IMR-90 (cell line): ENCODE measurements around the gene TPT1. TPM values are rescaled to one million over a fixed set of nuclear protein-coding genes. Genes with fewer than 3 reads are reported as not detected.

ENCODE experiments used
- ATAC-seq: fragments of 200-7000 bp; cut with Tn5 transposase; 2 replicates; pipeline ENCODE4 v1.9.1; 2020; ENCODE audit warnings: low read depth, mild to moderate bottlenecking, moderate library complexity
- BruUV-seq: library from RNA; stranded (reverse); fragments of 400-500 nt; replicated peaks from 2 replicates; lab custom pipeline; 2021; lab: Mats Ljungman, UMichigan
- CTCF ChIA-PET: fragments of 300-600 bp; formaldehyde crosslinking; extraction: SDS; loops from one replicate; lab custom pipeline; 2021; ENCODE audit warnings: antibody characterized with exemption; lab: Yijun Ruan, JAX
- POLR2A ChIA-PET: fragments of 300-600 bp; sonication (Branson Sonifier 250); formaldehyde crosslinking; loops from one replicate; lab custom pipeline; 2022; ENCODE audit warnings: antibody characterized with exemption; ENCODE audit not compliant: unreplicated experiment; lab: Charles Lee
- DNase-seq: peaks from one replicate; pipeline ENCODE4 v3.0.0; 2013
- H2AFZ ChIP-seq: replicated peaks from 2 replicates; pipeline ENCODE3; 2013; ENCODE audit warnings: low read length, mild to moderate bottlenecking; ENCODE audit not compliant: poor library complexity
- H2AK5ac ChIP-seq: 2 replicates; pipeline ENCODE4 v1.6.1; 2013; ENCODE audit warnings: low read depth, low read length, inconsistent platforms
- H2AK9ac ChIP-seq: replicated peaks from 2 replicates; pipeline ENCODE3; 2013; ENCODE audit warnings: mild to moderate bottlenecking, low read depth, low read length, moderate library complexity; ENCODE audit not compliant: poor library complexity
- H2BK120ac ChIP-seq: 2 replicates; pipeline ENCODE4 v1.6.1; 2013; ENCODE audit warnings: low read depth, low read length, inconsistent platforms
- H2BK15ac ChIP-seq: 3 replicates; pipeline ENCODE4 v1.6.1; 2013; ENCODE audit warnings: low read depth, low read length, inconsistent platforms
- H2BK20ac ChIP-seq: 2 replicates; pipeline ENCODE4 v1.6.1; 2013; ENCODE audit warnings: low read depth, mild to moderate bottlenecking, inconsistent platforms, low read length, moderate library complexity
- H2BK5ac ChIP-seq: 2 replicates; pipeline ENCODE4 v1.6.1; 2013; ENCODE audit warnings: mild to moderate bottlenecking, low read depth, low read length, inconsistent platforms; ENCODE audit not compliant: poor library complexity, severe bottlenecking
- H3K14ac ChIP-seq: replicated peaks from 2 replicates; pipeline ENCODE4 v1.6.1; 2013; ENCODE audit warnings: low read depth, low read length, inconsistent platforms
- H3K18ac ChIP-seq: 2 replicates; pipeline ENCODE4 v1.6.1; 2013; ENCODE audit warnings: low read depth, low read length, control low read depth
- H3K23ac ChIP-seq: 2 replicates; pipeline ENCODE4 v1.6.1; 2013; ENCODE audit warnings: low read depth, low read length, inconsistent platforms
- H3K27ac ChIP-seq: 2 replicates; pipeline ENCODE4 v1.5.1; 2013; ENCODE audit warnings: mild to moderate bottlenecking, control low read depth, low read length; ENCODE audit not compliant: insufficient read depth
- H3K27me3 ChIP-seq: 2 replicates; pipeline ENCODE4 v1.6.1; 2013; ENCODE audit warnings: low read length; ENCODE audit not compliant: control insufficient read depth, insufficient read depth
- H3K36me3 ChIP-seq: 2 replicates; pipeline ENCODE4 v1.6.1; 2013; ENCODE audit warnings: low read length, mixed read lengths; ENCODE audit not compliant: control insufficient read depth, insufficient read depth
- H3K4ac ChIP-seq: 2 replicates; pipeline ENCODE4 v1.6.1; 2013; ENCODE audit warnings: low read depth, low read length, inconsistent platforms
- H3K4me1 ChIP-seq: 2 replicates; pipeline ENCODE4 v1.6.1; 2013; ENCODE audit warnings: low read length, mixed read lengths; ENCODE audit not compliant: control insufficient read depth, insufficient read depth
- H3K4me2 ChIP-seq: 2 replicates; pipeline ENCODE4 v1.6.1; 2013; ENCODE audit warnings: low read depth, mild to moderate bottlenecking, control low read depth, low read length, moderate library complexity
- H3K4me3 ChIP-seq: 2 replicates; pipeline ENCODE4 v1.5.1; 2013; ENCODE audit warnings: low read depth, mild to moderate bottlenecking, control low read depth, low read length, moderate library complexity; ENCODE audit not compliant: insufficient read depth
- H3K56ac ChIP-seq: 2 replicates; pipeline ENCODE4 v1.6.1; 2013; ENCODE audit warnings: low read length, inconsistent platforms; ENCODE audit not compliant: insufficient read depth; ENCODE audit errors: extremely low read depth
- H3K79me1 ChIP-seq, 2 experiments: 2 replicates each; pipeline ENCODE4 v1.6.1; 2013; ENCODE audit warnings: low read length in 2 of 2, inconsistent platforms in 1 of 2, low read depth in 1 of 2
- H3K9ac ChIP-seq: 2 replicates; pipeline ENCODE4 v1.6.1; 2013; ENCODE audit warnings: low read depth, low read length, control low read depth
- H3K9me1 ChIP-seq: 2 replicates; pipeline ENCODE4 v1.6.1; 2013; ENCODE audit warnings: low read length, inconsistent platforms; ENCODE audit not compliant: insufficient read depth
- H3K9me3 ChIP-seq: 2 replicates; pipeline ENCODE4 v1.6.1; 2013; ENCODE audit warnings: low read length; ENCODE audit not compliant: control insufficient read depth, insufficient read depth
- H4K20me1 ChIP-seq: 2 replicates; pipeline ENCODE4 v1.6.1; 2013; ENCODE audit warnings: low read length, inconsistent platforms; ENCODE audit not compliant: insufficient read depth
- H4K5ac ChIP-seq: 2 replicates; pipeline ENCODE4 v1.6.1; 2013; ENCODE audit warnings: mild to moderate bottlenecking, low read depth, low read length, control low read depth
- H4K8ac ChIP-seq, 2 experiments: 2 replicates each; pipeline ENCODE4 v1.6.1; 2013; ENCODE audit warnings: low read depth in 2 of 2, low read length in 2 of 2, control low read depth in 1 of 2, inconsistent platforms in 1 of 2
- H4K91ac ChIP-seq: 2 replicates; pipeline ENCODE4 v1.6.1; 2013; ENCODE audit warnings: low read depth, low read length, inconsistent platforms; ENCODE audit not compliant: insufficient read depth
- CHD1 ChIP-seq: IDR thresholded peaks from 2 replicates; pipeline ENCODE4 v1.6.1; 2012; ENCODE audit warnings: low read depth, low read length, improper control_type of control experiment
- MAZ ChIP-seq: IDR thresholded peaks from 2 replicates; pipeline ENCODE4 v1.6.1; 2012; ENCODE audit warnings: low read depth, mild to moderate bottlenecking, low read length, improper control_type of control experiment, moderate library complexity, borderline replicate concordance
- POLR2A ChIP-seq: IDR thresholded peaks from 2 replicates; pipeline ENCODE4 v1.6.1; 2012; ENCODE audit warnings: mild to moderate bottlenecking, low read depth, low read length
- RFX5 ChIP-seq: IDR thresholded peaks from 2 replicates; pipeline ENCODE4 v1.8.0; 2012; ENCODE audit warnings: low read depth, mild to moderate bottlenecking, low read length, moderate library complexity
- USF2 ChIP-seq: fragments of 150-350 bp; IDR thresholded peaks from 2 replicates; pipeline ENCODE4 v1.6.1; 2017; ENCODE audit warnings: mild to moderate bottlenecking, antibody characterized with exemption, low read length, low read depth
- WGBS, 2 experiments: methylation state at CpG; one replicate each; pipeline versions ENCODE4 v1.1.5 to v1.1.7; 2013; ENCODE audit warnings: missing lambda C conversion rate in 2 of 2; ENCODE audit not compliant: insufficient read length in 1 of 2; ENCODE audit errors: extremely low coverage in 2 of 2; 5-methylcytosine and 5-hydroxymethylcytosine counted together
- dilution Hi-C: fragments of 300-500 bp; cut with HindIII; formaldehyde crosslinking; loops from one replicate; pipeline ENCODE4 v1.14.3; 2018; ENCODE audit warnings: low sequenced_read_pairs; ENCODE audit not compliant: unreplicated experiment
- in situ Hi-C: fragments of 300-500 bp; cut with MboI; formaldehyde crosslinking; loops from 3 replicates; pipeline ENCODE4 v1.14.3; 2019; ENCODE audit warnings: low sequenced_read_pairs, inconsistent platforms, mixed read lengths
- intact Hi-C: fragments of 100-400 bp; cut with micrococcal nuclease; formaldehyde crosslinking; loops from 2 replicates; pipeline ENCODE4 v1.10.0; 2022
- polyA plus RNA-seq, 3 experiments: library from polyadenylated mRNA; depleted of rRNA; stranded (reverse); fragments of >200 nt; gene quantifications; 2 replicates each; pipeline ENCODE4 v1.2.3, GENCODE V29; 2012; ENCODE audit warnings: low replicate concordance in 1 of 3
- total RNA-seq: library from RNA; depleted of rRNA; stranded (reverse); fragments of >200 nt; gene quantifications from 2 replicates; pipeline ENCODE4 v1.2.3, GENCODE V29; 2012
- TF ChIP-seq, protein P1 (sequence below): fragments of 150-350 bp; IDR thresholded peaks from 2 replicates; pipeline ENCODE4 v1.6.1; 2016; ENCODE audit warnings: low read depth, mild to moderate bottlenecking, low read length, moderate library complexity, borderline replicate concordance

TPT1 gene
- total and polyA plus RNA-seq, 2 of the 4 experiments (the other 2 are of a cell fraction) = 1,663 to 2,665 TPM

DNA sequence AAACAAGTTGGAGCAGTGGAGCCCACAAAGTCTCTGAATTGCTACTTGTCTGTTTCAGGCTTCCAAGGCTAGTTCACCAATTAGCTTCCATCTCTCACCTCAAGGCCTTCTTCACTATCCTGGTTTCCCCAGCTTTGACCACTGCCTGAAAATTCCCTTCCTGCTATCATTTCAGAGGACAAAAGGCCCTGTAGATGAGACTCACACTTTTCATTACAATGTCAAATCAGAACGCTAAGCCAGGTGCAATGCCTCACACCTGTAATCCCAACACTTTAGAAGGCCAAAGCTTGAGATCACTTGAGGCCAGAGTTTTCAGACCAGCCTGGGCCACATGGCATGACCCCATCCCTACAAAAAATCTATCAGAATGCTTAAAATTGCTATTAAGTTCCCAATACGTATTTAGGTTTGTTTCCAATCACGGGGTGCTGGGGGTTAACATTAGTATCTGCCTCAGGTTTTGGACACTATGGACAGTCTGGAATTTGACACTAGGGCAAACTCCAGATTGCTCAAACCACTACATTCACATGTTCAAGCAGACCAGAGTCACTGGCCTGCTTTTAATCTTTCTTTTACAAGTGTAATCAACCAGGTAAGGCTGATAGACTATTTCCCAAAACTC, 5.5 kb downstream of the TPT1 start:
- Histone ChIP-seq H3K18ac (no peak overlapping the region), H3K27me3 (no peaks in the 10 kb centered on the region), H3K9me1 (peaks cover 17% of the 10 kb centered on the region), H3K27ac (no peak overlapping the region), H3K4ac (no peak overlapping the region), H2BK5ac (no peak overlapping the region), H4K5ac (no peak overlapping the region), H3K36me3 (peaks cover 45% of the 10 kb centered on the region), H3K9me3 (no peaks in the 10 kb centered on the region), H3K23ac (peak overlapping the region; percentile 25; the same call in 1 of the 2 replicates), H4K20me1 (peaks cover 89% of the 10 kb centered on the region), H3K14ac (no peak overlapping the region), H4K91ac (no peak overlapping the region), H3K9ac (no peak overlapping the region), H3K4me1 (peaks cover 4% of the 10 kb centered on the region; the same call in 1 of the 2 replicates), H2AK5ac (no peak overlapping the region), H2AFZ (no peak overlapping the region), H3K4me3 (no peak overlapping the region), H3K4me2 (no peak overlapping the region), H2BK15ac (no peak overlapping the region), H2BK120ac (no peak overlapping the region), H3K79me1 (peaks cover 17 to 71% of the 10 kb centered on the region in 2 experiments), H2BK20ac (no peak overlapping the region), H3K56ac (no peak overlapping the region), H4K8ac (peak overlapping the region in 1 of 2 experiments; percentile 0; a peak in 1 of 4 replicates), H2AK9ac (no peak overlapping the region)
- BruUV-seq = no TSS peak
- POLR2A ChIA-PET = no interaction called here
- WGBS, 2 experiments = no CpG with 5 or more reads among the region's 3 CpGs
- in situ Hi-C loops = no loop called here
- ATAC-seq = no peak
- intact Hi-C loops = no loop called here
- TF ChIP-seq USF2 (no peak), CHD1 (0 out of 2 replicates have a peak, but pooled peaks have one; percentile 53), RFX5 (no peak), POLR2A (peak; percentile 64), MAZ (no peak)
- TF ChIP-seq, protein P1, sequence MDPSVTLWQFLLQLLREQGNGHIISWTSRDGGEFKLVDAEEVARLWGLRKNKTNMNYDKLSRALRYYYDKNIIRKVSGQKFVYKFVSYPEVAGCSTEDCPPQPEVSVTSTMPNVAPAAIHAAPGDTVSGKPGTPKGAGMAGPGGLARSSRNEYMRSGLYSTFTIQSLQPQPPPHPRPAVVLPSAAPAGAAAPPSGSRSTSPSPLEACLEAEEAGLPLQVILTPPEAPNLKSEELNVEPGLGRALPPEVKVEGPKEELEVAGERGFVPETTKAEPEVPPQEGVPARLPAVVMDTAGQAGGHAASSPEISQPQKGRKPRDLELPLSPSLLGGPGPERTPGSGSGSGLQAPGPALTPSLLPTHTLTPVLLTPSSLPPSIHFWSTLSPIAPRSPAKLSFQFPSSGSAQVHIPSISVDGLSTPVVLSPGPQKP = no peak
- CTCF ChIA-PET = interaction anchor here (1.6 kb wide), 1 partner anchor 288 kb away, joined by 4 read pairs; no protein-coding TSS in a partner anchor
- DNase-seq = no peak
- dilution Hi-C loops = no loop called here
